OCI-LY1 (cell line): Measurements from ENCODE around the gene LSAMP.

Source experiments
- CTCF ChIP-seq: fragments of 200-600 bp; sonication (generic), shearing (Covaris generic); IDR thresholded peaks from 2 replicates; pipeline ENCODE4 v1.5.1; 2017; ENCODE audit warnings: mild to moderate bottlenecking, antibody characterized with exemption, low read length, moderate library complexity, mixed read lengths
- EZH2 ChIP-seq: fragments of 200-600 bp; sonication (generic), shearing (Covaris generic); IDR thresholded peaks from 2 replicates; pipeline ENCODE4 v1.8.0; 2017; ENCODE audit warnings: borderline replicate concordance, mixed run types, mild to moderate bottlenecking, antibody characterized with exemption, low read length, moderate library complexity, mixed read lengths

DNA sequence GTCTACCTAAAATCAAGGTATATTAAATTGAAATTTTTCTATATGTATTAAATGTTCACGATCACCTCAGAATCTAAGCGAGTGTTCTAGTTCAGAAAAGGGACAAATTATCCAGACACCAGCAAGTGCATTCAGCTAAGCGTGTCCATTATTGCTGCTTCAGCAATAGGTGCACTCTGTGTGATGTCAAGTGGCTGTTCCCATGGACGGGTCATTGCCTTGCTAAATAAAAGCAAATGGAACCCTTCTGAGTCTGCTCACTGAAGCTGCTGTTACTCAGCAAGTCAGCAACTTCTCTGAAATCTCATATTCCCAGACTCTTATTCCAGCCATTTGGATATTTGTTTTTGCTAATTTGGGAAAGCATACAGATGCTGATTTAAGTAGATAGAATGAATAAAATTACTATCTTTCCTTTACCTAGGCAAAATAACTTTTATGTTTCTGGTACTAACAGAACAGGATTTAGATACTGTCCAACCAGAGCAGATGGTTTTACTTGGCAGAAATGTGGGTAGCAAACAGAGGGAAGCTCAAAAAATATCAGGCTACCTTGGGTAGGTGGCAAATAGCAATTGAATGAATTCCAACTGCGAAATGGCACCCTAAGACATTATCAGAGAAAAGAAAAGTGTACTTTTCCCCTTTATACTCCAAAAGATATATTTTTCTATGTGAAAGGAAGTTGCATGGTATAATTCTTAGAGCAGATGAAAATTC is 415.0 kb downstream of the LSAMP start:
- TF ChIP-seq CTCF (no peak), EZH2 (no peak)
